Mesendoderm (in vitro differentiated cells): ENCODE measurements around the gene YY1AP1.
"Not testable (repeated sequence)": the region's sequence is repeated elsewhere in the genome, so short reads cannot be mapped to it uniquely, and the experiment has no call there.

Experiments used
- DNase-seq: peaks from one replicate; pipeline ENCODE4 v3.0.0; 2013
- H2AK5ac ChIP-seq: 2 replicates; pipeline ENCODE4 v1.6.1; 2013; ENCODE audit warnings: low read length, inconsistent platforms
- H2BK120ac ChIP-seq: 2 replicates; pipeline ENCODE4 v1.6.1; 2013; ENCODE audit warnings: low read depth, mild to moderate bottlenecking, low read length, moderate library complexity, mixed read lengths
- H2BK15ac ChIP-seq: replicated peaks from 2 replicates; pipeline ENCODE4 v1.6.1; 2013; ENCODE audit warnings: low read depth, mild to moderate bottlenecking, moderate library complexity
- H2BK5ac ChIP-seq: 2 replicates; pipeline ENCODE4 v1.6.1; 2013; ENCODE audit warnings: low read length, inconsistent platforms
- H3K18ac ChIP-seq: 2 replicates; pipeline ENCODE4 v1.6.1; 2013; ENCODE audit warnings: mild to moderate bottlenecking, low read length, mixed read lengths
- H3K23ac ChIP-seq: one replicate; pipeline ENCODE4 v1.6.1; 2013; ENCODE audit warnings: low read length
- H3K27ac ChIP-seq: 2 replicates; pipeline ENCODE4 v1.5.1; 2013; ENCODE audit warnings: low read depth, mild to moderate bottlenecking, inconsistent platforms, low read length, moderate library complexity
- H3K27me3 ChIP-seq: 2 replicates; pipeline ENCODE4 v1.6.1; 2013; ENCODE audit warnings: low read length, control low read depth, mild to moderate bottlenecking, inconsistent platforms; ENCODE audit not compliant: insufficient read depth, poor library complexity
- H3K36me3 ChIP-seq: 2 replicates; pipeline ENCODE4 v1.6.1; 2013; ENCODE audit warnings: low read length, inconsistent platforms; ENCODE audit not compliant: control insufficient read depth, insufficient read depth
- H3K4ac ChIP-seq: one replicate; pipeline ENCODE4 v1.6.1; 2013; ENCODE audit warnings: low read depth, mild to moderate bottlenecking, low read length, moderate library complexity
- H3K4me1 ChIP-seq: 2 replicates; pipeline ENCODE4 v1.6.1; 2013; ENCODE audit warnings: low read depth, low read length, inconsistent platforms; ENCODE audit not compliant: control insufficient read depth
- H3K4me2 ChIP-seq: 2 replicates; pipeline ENCODE4 v1.6.1; 2013; ENCODE audit warnings: low read length
- H3K4me3 ChIP-seq: 2 replicates; pipeline ENCODE4 v1.5.1; 2013; ENCODE audit warnings: mild to moderate bottlenecking, low read length
- H3K56ac ChIP-seq: one replicate; pipeline ENCODE4 v1.6.1; 2013; ENCODE audit warnings: low read length
- H3K79me1 ChIP-seq: 2 replicates; pipeline ENCODE4 v1.6.1; 2013; ENCODE audit warnings: low read length, inconsistent platforms
- H3K79me2 ChIP-seq: 2 replicates; pipeline ENCODE4 v1.6.1; 2013; ENCODE audit warnings: mild to moderate bottlenecking, low read length; ENCODE audit not compliant: control insufficient read depth, insufficient read depth
- H3K9ac ChIP-seq: 2 replicates; pipeline ENCODE4 v1.6.1; 2013; ENCODE audit warnings: low read length, inconsistent platforms
- H4K5ac ChIP-seq: one replicate; pipeline ENCODE4 v1.6.1; 2013; ENCODE audit warnings: low read length
- H4K8ac ChIP-seq: one replicate; pipeline ENCODE4 v1.6.1; 2013; ENCODE audit warnings: low read depth, mild to moderate bottlenecking, control low read depth, low read length, moderate library complexity
- WGBS: extraction: QIAGEN DNeasy Blood & Tissue Kit; methylation state at CpG from one replicate; pipeline ENCODE4 v1.1.7; 2013; ENCODE audit warnings: low lambda C conversion rate, missing lambda C conversion rate; ENCODE audit not compliant: insufficient coverage; ENCODE audit errors: extremely low coverage; 5-methylcytosine and 5-hydroxymethylcytosine counted together

Gene YY1AP1

DNA sequence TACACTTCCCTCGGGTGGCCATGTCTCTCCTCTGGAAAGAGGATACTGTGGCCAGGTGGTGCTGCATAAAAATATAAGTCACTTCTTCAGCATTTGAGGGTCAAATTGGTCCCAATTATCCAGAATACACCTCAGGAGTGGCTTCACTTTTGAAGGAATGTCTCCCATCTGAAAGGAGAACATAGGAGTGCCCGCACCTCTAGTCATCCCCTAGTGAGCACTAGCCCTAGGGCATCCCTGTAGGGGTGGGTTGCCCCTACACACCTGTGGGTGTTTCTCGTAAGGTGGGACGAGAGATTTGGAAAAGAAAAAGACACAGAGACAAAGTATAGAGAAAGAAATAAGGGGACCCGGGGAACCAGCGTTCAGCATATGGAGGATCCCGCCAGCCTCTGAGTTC is 62.1 kb downstream of the YY1AP1 start:
- not testable (repeated sequence) for H3K4ac ChIP-seq, H2BK5ac ChIP-seq, H2BK120ac ChIP-seq, H3K9ac ChIP-seq, H3K79me2 ChIP-seq, H3K18ac ChIP-seq, H3K23ac ChIP-seq, DNase-seq, H3K27ac ChIP-seq, H2BK15ac ChIP-seq, H3K4me2 ChIP-seq, H3K56ac ChIP-seq, H3K36me3 ChIP-seq, H3K79me1 ChIP-seq, H4K5ac ChIP-seq, H2AK5ac ChIP-seq, H3K27me3 ChIP-seq, H3K4me3 ChIP-seq, H3K4me1 ChIP-seq, H4K8ac ChIP-seq
- no CpG with 5 or more reads among the region's 7 CpGs for WGBS

DNA sequence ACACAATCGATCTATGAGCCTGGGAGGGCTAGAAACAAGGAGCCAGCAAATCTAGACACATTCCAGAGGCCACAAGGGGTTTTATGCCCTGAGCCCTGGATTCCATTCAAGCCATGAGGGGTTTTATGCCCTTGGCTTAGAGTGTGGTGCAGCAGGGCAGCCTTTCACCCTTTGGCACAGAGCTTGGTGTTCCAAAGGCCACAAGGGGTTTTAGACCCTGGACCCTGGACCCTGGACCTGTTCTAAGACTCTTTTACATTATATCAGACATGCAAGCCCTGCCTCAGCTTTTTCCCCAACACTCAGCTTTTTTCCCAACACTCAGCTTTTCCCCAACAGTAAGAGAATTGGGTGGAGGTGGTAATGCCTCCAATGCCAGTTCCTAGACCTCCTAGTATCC is 65.2 kb downstream of the YY1AP1 start:
- H3K4me2 ChIP-seq = no peak overlapping the region
- H2AK5ac ChIP-seq = no peak overlapping the region
- DNase-seq = no peak
- no peaks in the 10 kb centered on the region for H3K27me3 ChIP-seq
- no peaks in the 10 kb centered on the region for H3K79me1 ChIP-seq
- H3K27ac ChIP-seq = no peak overlapping the region
- H4K8ac ChIP-seq = no peak overlapping the region
- H4K5ac ChIP-seq = no peak overlapping the region
- H2BK120ac ChIP-seq = no peak overlapping the region
- no peak overlapping the region for H2BK15ac ChIP-seq
- H3K56ac ChIP-seq = no peak overlapping the region
- no peaks in the 10 kb centered on the region for H3K4me1 ChIP-seq
- no peaks in the 10 kb centered on the region for H3K36me3 ChIP-seq
- no peak overlapping the region for H3K18ac ChIP-seq
- no peak overlapping the region for H3K4me3 ChIP-seq
- WGBS = no CpG with 5 or more reads among the region's 1 CpG
- H3K79me2 ChIP-seq = no peaks in the 10 kb centered on the region
- H2BK5ac ChIP-seq = no peak overlapping the region
- H3K4ac ChIP-seq = no peak overlapping the region
- no peak overlapping the region for H3K9ac ChIP-seq
- H3K23ac ChIP-seq = no peak overlapping the region

DNA sequence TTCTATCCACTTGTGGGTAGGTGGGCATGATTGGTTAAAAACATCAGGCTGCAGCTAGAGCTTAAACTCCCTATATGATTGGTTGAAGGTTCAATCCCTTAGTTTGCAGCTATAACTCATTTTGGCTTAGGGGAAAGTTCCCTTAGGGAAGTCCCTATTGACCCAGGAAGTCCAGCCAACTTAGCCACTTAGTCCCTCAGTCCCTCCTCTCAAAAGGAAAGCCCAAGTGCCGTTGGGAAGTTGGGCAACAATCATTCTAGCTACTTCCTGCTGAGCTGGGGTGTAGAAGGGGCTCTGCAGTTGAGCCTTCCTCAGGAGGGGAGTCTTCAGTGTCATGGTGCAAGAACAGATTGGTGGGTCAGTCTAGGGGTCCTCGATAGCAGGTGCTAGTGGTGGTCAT is 66.4 kb downstream of the YY1AP1 start:
- no peaks in the 10 kb centered on the region for H3K27me3 ChIP-seq
- H2BK120ac ChIP-seq = no peak overlapping the region
- H4K8ac ChIP-seq = no peak overlapping the region
- no peak overlapping the region for H3K56ac ChIP-seq
- no peak overlapping the region for H3K27ac ChIP-seq
- H3K9ac ChIP-seq = no peak overlapping the region
- no peak overlapping the region for H3K4me3 ChIP-seq
- DNase-seq = no peak
- no peak overlapping the region for H2BK5ac ChIP-seq
- no peak overlapping the region for H3K4me2 ChIP-seq
- H3K18ac ChIP-seq = no peak overlapping the region
- no peak overlapping the region for H3K4ac ChIP-seq
- no peaks in the 10 kb centered on the region for H3K79me1 ChIP-seq
- H3K36me3 ChIP-seq = no peaks in the 10 kb centered on the region
- no peaks in the 10 kb centered on the region for H3K4me1 ChIP-seq
- H2BK15ac ChIP-seq = no peak overlapping the region
- H2AK5ac ChIP-seq = no peak overlapping the region
- WGBS = no CpG with 5 or more reads among the region's 2 CpGs
- H4K5ac ChIP-seq = no peak overlapping the region
- no peak overlapping the region for H3K23ac ChIP-seq
- H3K79me2 ChIP-seq = no peaks in the 10 kb centered on the region

- H3K9ac ChIP-seq, H3K27me3 ChIP-seq, H3K18ac ChIP-seq, H2AK5ac ChIP-seq, H2BK120ac ChIP-seq, H3K79me1 ChIP-seq, H3K27ac ChIP-seq, H2BK15ac ChIP-seq, H3K4me3 ChIP-seq, H3K79me2 ChIP-seq, H3K4ac ChIP-seq, H3K23ac ChIP-seq, DNase-seq, H2BK5ac ChIP-seq, H3K56ac ChIP-seq, H3K36me3 ChIP-seq, H3K4me1 ChIP-seq, H4K8ac ChIP-seq, H4K5ac ChIP-seq, H3K4me2 ChIP-seq: not testable (repeated sequence)
- no CpG with 5 or more reads among the region's 2 CpGs for WGBS
Measured at GRCh38 chr1:155613226-155613625, 75.3 kb downstream of the YY1AP1 start.

GRCh38 chr1:155610257-155610647 is 78.3 kb downstream of the YY1AP1 start:
- not testable (repeated sequence) for H4K5ac ChIP-seq, H2BK5ac ChIP-seq, H3K4me2 ChIP-seq, H4K8ac ChIP-seq, H3K4me1 ChIP-seq, DNase-seq, H2BK15ac ChIP-seq, H3K36me3 ChIP-seq, H3K4ac ChIP-seq, H3K4me3 ChIP-seq, H3K79me1 ChIP-seq, H2BK120ac ChIP-seq, H3K27ac ChIP-seq, H3K79me2 ChIP-seq, H3K18ac ChIP-seq, H3K23ac ChIP-seq, H3K27me3 ChIP-seq, H2AK5ac ChIP-seq
- WGBS = no CpG with 5 or more reads among the region's 33 CpGs
- peak overlapping the region; percentile 45 for H3K9ac ChIP-seq
- H3K56ac ChIP-seq = peak overlapping the region; percentile 74

DNA sequence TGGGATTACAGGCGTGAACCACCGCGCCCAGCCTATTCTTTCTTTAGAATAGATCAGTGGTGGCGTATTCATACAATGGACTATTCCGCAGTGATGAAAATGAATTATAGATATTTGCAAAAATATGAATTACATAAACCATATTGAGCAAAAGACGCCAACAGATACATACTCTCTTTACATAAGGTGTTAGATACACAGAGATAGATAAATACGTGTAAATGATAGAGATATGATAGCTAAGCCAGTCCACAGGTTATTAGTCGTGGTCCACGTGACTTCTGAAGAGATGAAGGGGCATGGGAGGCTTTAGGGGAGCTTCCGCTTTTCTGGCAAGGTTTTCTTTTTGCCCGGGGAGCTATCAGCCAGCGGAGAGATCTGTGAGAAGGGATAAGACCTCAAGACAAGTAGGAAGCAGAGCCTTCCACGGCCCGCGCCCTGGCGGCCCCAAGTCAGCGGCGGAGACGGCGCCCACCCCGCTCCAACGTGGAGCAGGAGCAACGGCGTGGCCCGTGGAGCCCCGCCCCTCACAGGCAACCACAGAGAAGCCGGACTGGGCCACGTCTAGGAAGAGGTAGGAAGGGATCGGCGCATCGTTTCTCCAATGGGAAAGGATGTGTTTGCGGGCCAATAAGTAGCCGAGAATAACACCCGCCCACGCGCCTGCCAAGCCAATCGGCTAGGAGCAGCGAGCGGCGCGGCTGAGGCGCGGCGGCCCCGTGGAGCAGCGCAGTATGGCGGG is 78.9 kb downstream of the YY1AP1 start, which contains the start of gene MSTO1:
Gene MSTO1, plus strand, starts transcription at position 704 of the 742 bp plus-strand sequence. Its CDS starts 31 bp downstream, at position 735.
- H3K4me3 ChIP-seq = peak within 1 kb of the TSS; percentile 67
- no peaks in the 10 kb centered on the region for H3K36me3 ChIP-seq
- no peak within 1 kb of the TSS for H3K23ac ChIP-seq
- no peak within 1 kb of the TSS for H2AK5ac ChIP-seq
- peak within 1 kb of the TSS; percentile 65 for H3K18ac ChIP-seq
- no peaks in the 10 kb centered on the region for H3K79me2 ChIP-seq
- DNase-seq = peak; percentile 98
- no peaks in the 10 kb centered on the region for H3K27me3 ChIP-seq
- no peaks in the 10 kb centered on the region for H3K79me1 ChIP-seq
- peak within 1 kb of the TSS; percentile 37 for H3K4ac ChIP-seq
- H2BK5ac ChIP-seq = peak within 1 kb of the TSS; percentile 41
- no CpG with 5 or more reads among the region's 47 CpGs for WGBS
- H3K56ac ChIP-seq = peak within 1 kb of the TSS; percentile 91
- H3K27ac ChIP-seq = peak within 1 kb of the TSS; percentile 84
- H4K8ac ChIP-seq = no peak within 1 kb of the TSS
- peak within 1 kb of the TSS; percentile 79 for H3K4me2 ChIP-seq
- no peaks in the 10 kb centered on the region for H3K4me1 ChIP-seq
- no peak within 1 kb of the TSS for H2BK15ac ChIP-seq
- H3K9ac ChIP-seq = peak within 1 kb of the TSS; percentile 88
- peak within 1 kb of the TSS; percentile 91 for H4K5ac ChIP-seq
- no peak within 1 kb of the TSS for H2BK120ac ChIP-seq
